IPS-15b (cell line): ENCODE measurements around the gene JMJD7.

ENCODE experiments used
- H3K27me3 ChIP-seq: one replicate; pipeline ENCODE4 v1.6.1; 2013; ENCODE audit warnings: low read length; ENCODE audit not compliant: control insufficient read depth, insufficient read depth
- H3K36me3 ChIP-seq: one replicate; pipeline ENCODE4 v1.6.1; 2013; ENCODE audit warnings: low read length; ENCODE audit not compliant: control insufficient read depth, insufficient read depth
- H3K4me1 ChIP-seq: one replicate; pipeline ENCODE4 v1.6.1; 2013; ENCODE audit warnings: mild to moderate bottlenecking, low read length; ENCODE audit not compliant: control insufficient read depth, insufficient read depth
- H3K4me3 ChIP-seq: one replicate; pipeline ENCODE4 v1.5.1; 2013; ENCODE audit warnings: low read depth, low read length
- H3K9ac ChIP-seq: one replicate; pipeline ENCODE4 v1.6.1; 2013; ENCODE audit warnings: low read depth, mild to moderate bottlenecking, low read length
- H3K9me3 ChIP-seq: one replicate; pipeline ENCODE4 v1.6.1; 2013; ENCODE audit warnings: mild to moderate bottlenecking, low read length; ENCODE audit not compliant: control insufficient read depth, insufficient read depth

Gene JMJD7

DNA sequence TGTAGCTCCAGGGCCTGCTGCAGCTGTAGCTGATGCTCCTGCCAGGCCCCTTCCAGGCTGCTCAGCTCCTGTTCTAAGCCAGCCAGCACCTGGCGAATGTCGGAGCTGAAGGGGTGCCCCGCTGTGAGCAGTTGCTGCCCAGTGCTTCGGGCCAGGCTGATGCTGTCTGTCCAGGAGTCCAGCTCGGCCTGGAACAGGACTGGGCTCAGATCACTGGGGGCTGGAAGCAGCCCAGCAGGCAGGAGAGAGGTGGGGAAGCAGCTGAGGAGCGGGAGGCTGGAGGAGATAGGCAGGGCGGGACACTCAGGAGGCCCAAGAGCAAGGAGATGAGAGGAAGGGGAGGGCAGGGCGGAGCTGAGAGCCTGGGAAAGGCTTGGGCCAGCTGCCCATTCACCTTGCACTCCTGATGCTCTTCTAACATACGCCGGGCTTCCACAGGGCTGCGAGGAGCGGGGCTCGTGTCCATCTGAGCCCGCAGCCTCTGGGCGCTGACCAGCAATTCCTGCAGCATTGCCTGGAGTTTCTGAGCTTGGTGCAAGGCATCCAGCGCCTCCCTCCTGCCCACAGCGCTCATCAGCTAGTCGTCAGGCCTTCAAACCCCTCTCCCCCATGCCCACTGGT lies 34.0 kb downstream of the JMJD7 start:
- Histone ChIP-seq H3K4me1 (no peaks in the 10 kb centered on the region), H3K9ac (no peak overlapping the region), H3K36me3 (no peaks in the 10 kb centered on the region), H3K4me3 (no peak overlapping the region), H3K27me3 (no peaks in the 10 kb centered on the region), H3K9me3 (no peaks in the 10 kb centered on the region)

DNA sequence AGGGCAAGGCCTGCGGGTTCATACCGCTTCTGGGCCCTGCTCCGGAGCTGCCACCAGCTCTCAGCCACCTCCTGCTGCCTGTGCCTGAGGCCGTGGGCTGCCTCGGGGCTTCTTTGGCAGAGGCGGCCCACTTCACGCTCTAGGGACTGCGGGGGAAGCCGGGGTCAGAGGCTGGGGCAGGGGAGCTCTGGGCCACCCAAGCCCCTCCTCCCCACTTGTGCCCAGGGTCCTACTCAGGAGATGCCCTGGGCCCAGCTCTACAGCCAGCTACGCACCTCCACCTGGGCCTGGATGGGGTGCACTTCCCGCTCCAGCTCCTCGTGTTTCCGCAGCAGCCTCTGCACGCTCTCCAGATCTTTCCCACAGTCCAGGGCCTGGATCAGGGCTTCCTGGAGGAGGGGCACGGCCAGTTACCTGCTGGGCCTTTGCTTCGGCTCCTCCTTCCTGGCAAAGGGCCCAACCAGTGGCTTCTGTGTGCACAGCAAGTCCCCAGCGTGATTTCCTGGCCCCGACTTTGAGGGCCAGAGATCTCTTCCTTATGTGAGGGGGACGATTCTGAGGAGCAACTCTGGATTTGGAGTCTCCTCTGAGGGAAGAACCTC lies 34.7 kb downstream of the JMJD7 start:
- Histone ChIP-seq H3K36me3 (no peaks in the 10 kb centered on the region), H3K27me3 (no peaks in the 10 kb centered on the region), H3K9me3 (no peaks in the 10 kb centered on the region), H3K4me1 (no peaks in the 10 kb centered on the region), H3K9ac (no peak overlapping the region), H3K4me3 (no peak overlapping the region)

DNA sequence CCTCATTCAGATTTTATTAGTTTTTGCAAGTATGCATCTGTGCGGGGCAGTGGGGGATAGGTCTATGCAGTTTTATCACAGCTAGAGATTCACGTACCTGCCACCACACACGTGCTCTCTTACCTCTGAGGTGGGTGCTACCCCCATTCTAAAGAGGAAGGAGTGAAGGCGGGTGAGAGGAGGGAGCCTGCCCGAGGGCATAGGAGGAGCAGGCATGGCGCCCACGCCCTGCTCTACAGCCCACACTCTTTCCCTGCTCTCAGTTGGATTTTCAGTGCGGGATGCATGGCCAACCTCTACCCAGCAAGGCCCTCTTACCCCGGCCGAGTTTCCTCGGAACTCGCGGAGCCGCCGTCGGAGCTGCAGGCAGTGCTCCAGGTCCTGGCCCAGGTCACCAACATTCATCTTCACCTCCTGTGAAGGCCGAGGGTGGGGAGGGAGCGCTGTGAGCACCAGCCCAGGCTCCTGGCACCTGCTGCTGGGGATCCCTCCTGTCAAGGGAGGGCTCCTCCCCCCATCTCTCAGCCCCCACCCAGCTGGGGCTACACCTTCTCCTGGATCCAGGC lies 37.7 kb downstream of the JMJD7 start:
- H3K27me3 ChIP-seq = no peaks in the 10 kb centered on the region
- no peaks in the 10 kb centered on the region for H3K9me3 ChIP-seq
- no peaks in the 10 kb centered on the region for H3K4me1 ChIP-seq
- H3K36me3 ChIP-seq = no peaks in the 10 kb centered on the region
- H3K4me3 ChIP-seq = no peak overlapping the region
- no peak overlapping the region for H3K9ac ChIP-seq

DNA sequence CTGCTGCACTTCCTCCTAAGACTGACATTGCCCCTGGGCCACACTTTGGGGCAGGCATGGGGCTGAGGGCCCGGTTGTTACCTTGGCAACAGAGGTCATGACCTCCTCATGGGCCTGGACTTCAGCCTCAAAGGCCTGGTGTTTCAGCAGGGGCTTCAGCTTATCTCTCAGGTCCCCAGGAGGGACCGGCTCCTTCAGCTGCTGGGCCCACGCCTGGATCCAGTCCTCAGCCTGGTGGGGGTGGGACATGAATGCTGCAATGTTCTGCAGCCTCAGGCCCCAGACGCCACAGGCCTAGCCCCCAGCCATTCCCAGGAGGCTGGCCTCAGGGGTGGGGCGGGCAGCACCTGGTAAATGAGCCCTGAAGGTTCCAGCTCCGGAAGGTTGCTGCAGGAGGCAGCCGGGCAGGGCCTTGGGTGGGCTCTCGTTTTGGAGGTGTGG lies 38.4 kb downstream of the JMJD7 start:
- Histone ChIP-seq H3K9ac (no peak overlapping the region), H3K4me3 (no peak overlapping the region), H3K9me3 (no peaks in the 10 kb centered on the region), H3K4me1 (no peaks in the 10 kb centered on the region), H3K27me3 (no peaks in the 10 kb centered on the region), H3K36me3 (no peaks in the 10 kb centered on the region)

DNA sequence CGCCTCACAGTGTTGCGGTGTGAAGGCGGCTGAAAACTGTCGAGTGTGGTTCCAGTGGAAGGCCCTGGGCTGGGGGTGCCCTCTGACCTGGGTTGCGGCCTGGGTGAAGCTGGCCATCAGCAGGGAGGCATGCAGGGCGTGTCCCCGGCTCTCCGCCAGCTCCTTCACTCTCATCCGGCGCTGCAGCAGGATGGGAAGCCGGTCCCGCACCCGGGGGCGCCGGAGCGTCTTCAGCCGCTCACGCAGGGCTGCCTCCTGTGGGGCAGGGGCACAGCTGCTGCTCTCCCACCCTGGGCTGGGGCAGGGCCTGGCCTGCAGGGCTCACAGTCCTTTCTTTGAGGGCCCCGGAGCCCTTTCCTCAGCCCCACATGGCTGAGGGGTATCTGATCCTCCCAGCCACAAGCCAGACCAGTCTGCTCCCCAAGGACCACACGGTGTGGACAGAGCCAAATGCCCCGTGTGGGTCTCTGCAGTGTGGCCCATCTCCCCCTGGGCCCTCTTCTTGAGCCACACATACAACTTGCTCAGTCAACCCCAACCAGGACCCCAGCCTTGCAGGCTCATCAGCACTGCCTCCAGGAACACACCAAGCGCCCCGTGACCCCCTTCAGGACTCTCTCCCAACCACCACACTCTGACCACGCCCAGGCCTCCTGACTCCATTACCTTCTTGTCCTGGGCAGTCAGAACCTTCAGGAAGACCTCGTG lies 39.1 kb downstream of the JMJD7 start:
- H3K4me1 ChIP-seq = no peaks in the 10 kb centered on the region
- no peak overlapping the region for H3K9ac ChIP-seq

DNA sequence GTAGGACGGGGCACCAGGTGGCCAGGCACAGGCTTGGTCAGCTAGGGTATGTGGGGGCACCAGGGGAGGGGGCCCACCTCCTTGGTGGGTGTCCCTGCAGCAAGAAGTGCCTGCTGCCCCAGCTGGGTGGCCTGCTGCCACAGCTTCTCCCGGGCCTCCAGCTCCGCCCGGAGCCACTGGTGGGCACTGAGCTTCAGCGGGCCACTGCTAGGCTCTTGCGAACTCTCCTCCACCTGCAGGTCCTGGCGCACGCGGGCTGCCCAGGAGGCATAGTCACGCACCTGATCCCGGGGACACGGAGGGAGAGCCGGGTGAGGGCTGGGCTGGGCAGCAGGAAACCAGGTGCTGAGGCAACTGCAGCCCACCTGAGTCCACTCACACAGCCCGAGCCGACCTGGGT lies 40.4 kb downstream of the JMJD7 start:
- no peak overlapping the region for H3K9ac ChIP-seq
- H3K4me1 ChIP-seq = no peaks in the 10 kb centered on the region
- no peaks in the 10 kb centered on the region for H3K9me3 ChIP-seq
- no peak overlapping the region for H3K4me3 ChIP-seq
- no peaks in the 10 kb centered on the region for H3K36me3 ChIP-seq
- H3K27me3 ChIP-seq = no peaks in the 10 kb centered on the region

More for the DNA sequence above, 39.1 kb downstream of the JMJD7 start:
- Histone ChIP-seq H3K9me3 (no peaks in the 10 kb centered on the region), H3K4me3 (no peak overlapping the region), H3K27me3 (no peaks in the 10 kb centered on the region), H3K36me3 (no peaks in the 10 kb centered on the region)

DNA sequence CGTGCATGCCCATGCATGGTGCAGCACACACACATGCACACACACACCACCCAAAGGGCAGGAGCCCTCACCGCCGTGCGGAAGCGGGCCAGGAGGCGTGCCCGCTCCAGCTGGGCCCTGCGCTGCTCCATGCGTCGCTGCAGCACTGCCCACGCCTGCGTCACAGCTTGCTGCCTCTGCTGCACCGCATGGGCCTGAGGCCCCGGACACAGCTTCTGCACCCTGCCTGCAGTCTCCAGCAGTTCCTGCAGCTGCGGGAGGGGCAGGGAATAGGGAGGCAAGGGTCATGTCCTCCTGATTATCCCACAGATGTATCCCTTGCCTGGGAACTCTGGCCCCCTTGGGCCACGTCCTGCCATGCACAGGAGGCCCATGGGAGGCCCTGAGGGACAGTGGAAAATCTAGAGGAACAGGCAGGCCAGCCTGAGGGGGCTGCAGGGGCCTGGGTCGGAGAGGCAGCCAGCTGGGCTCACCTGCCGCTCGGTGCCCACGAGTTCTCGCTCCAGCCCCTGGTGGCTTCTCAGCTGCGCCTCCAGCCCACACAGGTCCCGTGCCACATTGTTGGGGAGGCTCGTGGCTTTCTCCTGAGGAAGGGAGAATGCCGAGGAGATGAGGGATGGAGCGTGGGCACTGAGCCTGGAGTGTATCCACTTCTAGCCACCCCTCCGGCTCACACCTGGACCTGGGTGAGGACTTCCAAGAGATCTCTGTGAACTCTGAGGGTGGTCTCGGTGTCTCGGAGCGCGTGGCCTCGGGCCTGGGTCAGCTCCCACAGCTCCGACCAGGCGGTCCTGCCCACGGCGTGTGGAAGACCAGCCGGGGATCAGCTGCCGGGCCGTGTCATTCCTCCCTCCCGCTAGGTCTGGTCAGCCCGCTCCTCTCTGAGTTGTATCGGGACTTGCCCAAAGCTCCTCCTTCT lies 42.1 kb downstream of the JMJD7 start:
- Histone ChIP-seq H3K4me3 (no peak overlapping the region), H3K9me3 (no peaks in the 10 kb centered on the region), H3K36me3 (no peaks in the 10 kb centered on the region), H3K9ac (no peak overlapping the region), H3K27me3 (no peaks in the 10 kb centered on the region), H3K4me1 (no peaks in the 10 kb centered on the region)

DNA sequence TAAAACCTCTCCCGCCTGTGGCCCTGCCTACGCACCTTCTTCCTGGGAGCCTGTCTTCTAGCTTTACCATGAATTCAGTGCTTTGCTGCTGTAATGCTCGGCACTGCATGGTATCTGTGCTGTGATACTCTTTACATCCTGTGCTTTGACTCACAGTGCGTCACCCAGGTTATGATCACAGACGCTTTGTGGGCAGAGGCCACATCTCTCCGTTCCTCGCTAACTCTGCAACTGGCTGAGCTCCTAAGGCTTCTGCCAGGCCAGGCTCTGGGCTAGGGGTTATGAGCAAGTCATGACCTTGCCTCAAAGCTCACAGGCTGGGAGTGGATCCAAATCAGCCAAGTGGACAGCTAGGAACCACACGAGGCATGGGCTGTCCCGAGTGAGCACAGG lies 42.8 kb downstream of the JMJD7 start:
- Histone ChIP-seq H3K4me3 (no peak overlapping the region), H3K9ac (no peak overlapping the region), H3K4me1 (no peaks in the 10 kb centered on the region), H3K9me3 (no peaks in the 10 kb centered on the region), H3K27me3 (no peaks in the 10 kb centered on the region), H3K36me3 (no peaks in the 10 kb centered on the region)

DNA sequence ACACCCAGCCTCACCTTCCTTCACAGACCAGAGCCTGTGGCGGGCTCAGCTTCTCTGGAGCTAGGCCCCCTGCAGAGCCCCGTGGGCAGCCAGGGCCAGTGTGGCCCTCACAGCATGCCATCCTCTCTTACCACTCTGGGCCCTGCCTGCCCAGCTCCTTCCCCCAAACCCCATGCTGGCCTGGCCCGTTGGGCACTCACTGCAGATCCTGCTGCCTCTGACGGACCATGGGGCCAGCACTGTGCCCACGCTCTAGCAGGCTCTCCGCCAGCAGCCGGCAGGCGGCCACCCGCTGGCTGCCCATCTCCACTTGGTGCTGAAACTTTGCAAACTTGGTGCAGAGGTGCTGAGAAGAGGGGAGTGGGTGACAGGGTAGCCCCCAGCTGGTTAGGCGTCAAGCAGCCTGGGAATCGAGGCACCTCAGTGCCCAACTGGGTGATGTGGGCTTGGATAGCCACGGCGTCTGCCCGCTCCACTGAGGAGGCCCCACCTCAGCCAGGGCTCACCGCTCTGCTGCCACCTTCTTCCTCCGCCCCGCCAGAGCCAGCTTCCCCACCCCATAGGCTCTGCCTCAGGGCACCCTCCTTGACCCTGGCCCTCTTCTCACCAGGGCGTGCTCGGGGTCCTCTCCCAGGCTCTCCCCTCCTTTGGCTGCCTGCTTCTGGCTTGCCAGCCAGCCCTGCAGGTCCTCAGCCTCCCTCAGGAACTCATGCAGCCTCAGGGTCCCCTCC lies 43.4 kb downstream of the JMJD7 start:
- Histone ChIP-seq H3K9ac (no peak overlapping the region), H3K36me3 (no peaks in the 10 kb centered on the region), H3K27me3 (no peaks in the 10 kb centered on the region), H3K4me1 (no peaks in the 10 kb centered on the region), H3K4me3 (no peak overlapping the region), H3K9me3 (no peaks in the 10 kb centered on the region)

DNA sequence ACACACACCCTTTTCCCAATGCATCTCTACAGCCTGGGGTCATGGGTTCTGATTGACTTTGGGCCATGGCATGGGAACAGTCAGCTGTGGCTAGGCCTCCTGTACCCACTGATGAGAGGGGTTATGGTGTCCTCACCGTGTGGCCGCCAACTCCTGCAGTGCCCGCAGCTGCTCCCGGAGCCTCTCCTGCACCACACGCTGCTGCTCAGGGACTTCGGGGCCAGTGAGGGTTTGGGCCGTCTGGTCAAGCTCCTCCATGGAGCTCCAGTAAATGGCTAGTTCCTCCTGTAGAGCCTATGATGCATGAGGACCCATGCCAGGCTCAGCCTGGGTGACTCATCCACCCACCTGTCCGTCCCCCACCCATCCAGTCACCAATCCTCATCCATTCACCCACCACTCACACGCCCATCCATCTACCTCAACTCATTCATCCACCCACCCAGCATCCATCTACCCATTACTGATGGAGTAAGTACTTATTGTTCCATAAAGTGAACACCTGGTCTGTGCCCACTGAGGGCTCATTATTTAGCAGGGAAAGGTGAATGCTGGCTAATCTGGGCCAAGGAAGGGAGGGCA lies 44.4 kb downstream of the JMJD7 start:
- H3K9ac ChIP-seq = no peak overlapping the region
- H3K27me3 ChIP-seq = no peaks in the 10 kb centered on the region
- no peaks in the 10 kb centered on the region for H3K4me1 ChIP-seq
- no peak overlapping the region for H3K4me3 ChIP-seq
- H3K9me3 ChIP-seq = no peaks in the 10 kb centered on the region
- H3K36me3 ChIP-seq = no peaks in the 10 kb centered on the region
